HepG2 (cell line): ENCODE measurements around the gene OPA3. TPM values are rescaled to one million over a fixed set of nuclear protein-coding genes. Genes with fewer than 3 reads are reported as not detected.

Source experiments
- BHLHE40 ChIP-seq: IDR thresholded peaks from 2 replicates; pipeline ENCODE4 v1.6.1; 2011; ENCODE audit warnings: low read length, improper control_type of control experiment
- DPF2 ChIP-seq: sonication (generic); formaldehyde crosslinking; IDR thresholded peaks from 2 replicates; pipeline ENCODE4 v1.4.0; 2020; ENCODE audit warnings: mild to moderate bottlenecking, low read depth, missing genetic modification reagents, borderline replicate concordance
- GATAD2A ChIP-seq: IDR thresholded peaks from 2 replicates; pipeline ENCODE4 v1.6.1; 2016
- HCFC1 ChIP-seq: fragments of 150-350 bp; IDR thresholded peaks from 2 replicates; pipeline ENCODE4 v1.6.1; 2014; ENCODE audit warnings: low read depth, low read length
- KAT7 ChIP-seq: IDR thresholded peaks from 2 replicates; pipeline ENCODE4 v1.6.1; 2018; ENCODE audit warnings: borderline replicate concordance, missing compliant biosample characterization
- KLF6 ChIP-seq: IDR thresholded peaks from 2 replicates; pipeline ENCODE4 v1.8.0; 2016; ENCODE audit warnings: missing biosample characterization, missing genetic modification reagents
- POLR2AphosphoS5 ChIP-seq: IDR thresholded peaks from 2 replicates; pipeline ENCODE4 v1.6.1; 2012; ENCODE audit warnings: low read depth, low read length
- RXRA ChIP-seq: sonication (generic); formaldehyde crosslinking; IDR thresholded peaks from 2 replicates; pipeline ENCODE4 v1.5.1; 2020; ENCODE audit warnings: missing genetic modification reagents
- THYN1 ChIP-seq: sonication (generic); formaldehyde crosslinking; IDR thresholded peaks from 2 replicates; pipeline ENCODE4 v1.8.1; 2023; ENCODE audit warnings: low read depth, mild to moderate bottlenecking, moderate library complexity, missing genetic modification reagents, borderline replicate concordance
- TRAFD1 ChIP-seq: sonication (generic); formaldehyde crosslinking; IDR thresholded peaks from 2 replicates; pipeline ENCODE4 v1.5.1; 2020; ENCODE audit warnings: missing genetic modification reagents, mild to moderate bottlenecking, borderline replicate concordance
- USF2 ChIP-seq, 2 experiments: sonication (generic) in 1 of 2; formaldehyde crosslinking in 1 of 2; IDR thresholded peaks; 2 replicates each; pipeline versions ENCODE4 v1.5.1 to v1.6.1; 2011 to 2020; ENCODE audit warnings: borderline replicate concordance in 1 of 2, low read depth in 1 of 2, low read length in 1 of 2, mild to moderate bottlenecking in 1 of 2, missing genetic modification reagents in 1 of 2, moderate library complexity in 1 of 2
- ZC3H4 ChIP-seq: sonication (generic); formaldehyde crosslinking; IDR thresholded peaks from 2 replicates; pipeline ENCODE4 v1.4.0; 2020; ENCODE audit warnings: missing genetic modification reagents, borderline replicate concordance
- ZHX1 ChIP-seq: sonication (generic); formaldehyde crosslinking; IDR thresholded peaks from 2 replicates; pipeline ENCODE4 v1.8.1; 2022; ENCODE audit warnings: low read depth, mild to moderate bottlenecking, missing genetic modification reagents
- ZIK1 ChIP-seq: sonication (generic); formaldehyde crosslinking; IDR thresholded peaks from 2 replicates; pipeline ENCODE4 v1.5.0; 2020; ENCODE audit warnings: mild to moderate bottlenecking, low read depth, missing genetic modification reagents, borderline replicate concordance
- ZNF574 ChIP-seq: sonication (generic); formaldehyde crosslinking; IDR thresholded peaks from 2 replicates; pipeline ENCODE4 v1.4.0; 2020; ENCODE audit warnings: missing genetic modification reagents
- ZZZ3 ChIP-seq: sonication (generic); formaldehyde crosslinking; IDR thresholded peaks from 2 replicates; pipeline ENCODE4 v1.4.0; 2020; ENCODE audit warnings: missing genetic modification reagents, mild to moderate bottlenecking, borderline replicate concordance
- polyA plus RNA-seq, 8 experiments: library from polyadenylated mRNA; depleted of rRNA in 3 of 8; stranded (reverse) in 7 of 8; unstranded in 1 of 8; fragments of >200 nt; fragmentation: Illumina TruSeq in 4 of 8; extraction: Trizol in 4 of 8; gene quantifications; 2 replicates each; pipeline versions ENCODE4 v1.2.1 to v1.2.3, GENCODE V29; 2011 to 2016; ENCODE audit warnings: low read depth in 4 of 8, missing spikeins in 1 of 8, mixed read lengths in 1 of 8; ENCODE audit not compliant: insufficient read depth in 1 of 8
- total RNA-seq, 5 experiments: library from RNA; depleted of rRNA; stranded (reverse); fragments of >200 nt; fragmentation: Illumina TruSeq; extraction: Trizol; gene quantifications; 2 replicates each; pipeline ENCODE4 v1.2.3, GENCODE V29; 2016; ENCODE audit warnings: low read depth in 1 of 5

Gene OPA3
- total and polyA plus RNA-seq, 2 of the 13 experiments (the other 11 are each of a cell fraction or from before 2014, with no cell fraction given), result 8.3 to 17.7 TPM

- TF ChIP-seq ZIK1 (CRISPR knock-in tag), result no peak
- peak; percentile 51 for TF ChIP-seq POLR2AphosphoS5
- TF ChIP-seq KAT7 (CRISPR knock-in tag), result peak; percentile 44
- peak; percentile 13 for TF ChIP-seq USF2 (IDR thresholded peaks at IDR 0.05; ENCODE audit: low read depth, low read length)
- TF ChIP-seq USF2 (CRISPR knock-in tag; IDR thresholded peaks at IDR 0.05; ENCODE audit: borderline replicate concordance), result no peak; the same call in none of the 2 replicates
- no peak for TF ChIP-seq ZC3H4
- TF ChIP-seq THYN1 (CRISPR knock-in tag), result no peak
- TF ChIP-seq HCFC1, result 0 out of 2 replicates have a peak, but pooled peaks have one; percentile 17
- TF ChIP-seq KLF6 (CRISPR knock-in tag), result 0 out of 2 replicates have a peak, but pooled peaks have one; percentile 19
- 0 out of 2 replicates have a peak, but pooled peaks have one; percentile 55 for TF ChIP-seq TRAFD1 (CRISPR knock-in tag)
- peak; percentile 100 for TF ChIP-seq ZHX1 (CRISPR knock-in tag)
- TF ChIP-seq ZZZ3 (CRISPR knock-in tag), result peak; percentile 71; the same call in 1 of the 2 replicates
- no peak for TF ChIP-seq DPF2 (CRISPR knock-in tag)
- peak; percentile 44; the same call in 1 of the 2 replicates for TF ChIP-seq GATAD2A (CRISPR knock-in tag)
- TF ChIP-seq RXRA (CRISPR knock-in tag), result peak; percentile 54
- TF ChIP-seq ZNF574 (CRISPR knock-in tag), result peak; percentile 47; the same call in 1 of the 2 replicates
- TF ChIP-seq BHLHE40, result peak; percentile 52
These were observed at the start of gene OPA3 (continued) for GRCh38 chr19:45584332-45585157.
